IPS-18c (cell line): ENCODE measurements around the gene PPP2R2B.

Experiments used
- H3K4me3 ChIP-seq: 2 replicates; pipeline ENCODE4 v1.7.0; 2013; ENCODE audit warnings: low read depth, mild to moderate bottlenecking, low read length, moderate library complexity; ENCODE audit not compliant: insufficient read depth
- H3K9me3 ChIP-seq: one replicate; pipeline ENCODE4 v1.6.1; 2013; ENCODE audit warnings: mild to moderate bottlenecking, low read length, moderate library complexity; ENCODE audit not compliant: control insufficient read depth, insufficient read depth

Gene PPP2R2B

DNA sequence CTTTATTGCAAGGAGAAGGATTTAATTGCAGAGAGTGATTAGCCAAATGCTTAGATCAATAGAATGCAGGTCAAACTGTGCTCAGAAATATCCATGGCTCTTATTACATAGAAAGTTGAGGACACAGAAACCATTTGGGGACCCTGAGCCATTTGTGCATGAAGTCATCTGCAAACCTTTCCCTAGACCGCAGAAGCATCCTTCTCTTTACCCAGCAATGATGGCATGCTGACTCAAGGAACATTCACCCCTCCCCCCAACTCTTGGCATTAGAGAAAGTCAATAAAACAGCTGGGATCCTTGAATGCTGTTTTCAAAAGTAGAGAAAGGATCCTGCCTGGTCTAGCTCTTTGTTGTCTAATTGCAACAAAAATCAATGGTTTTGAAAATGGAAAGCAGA, 73.5 kb downstream of the PPP2R2B start:
- H3K9me3 ChIP-seq = no peaks in the 10 kb centered on the region
- no peak overlapping the region for H3K4me3 ChIP-seq

DNA sequence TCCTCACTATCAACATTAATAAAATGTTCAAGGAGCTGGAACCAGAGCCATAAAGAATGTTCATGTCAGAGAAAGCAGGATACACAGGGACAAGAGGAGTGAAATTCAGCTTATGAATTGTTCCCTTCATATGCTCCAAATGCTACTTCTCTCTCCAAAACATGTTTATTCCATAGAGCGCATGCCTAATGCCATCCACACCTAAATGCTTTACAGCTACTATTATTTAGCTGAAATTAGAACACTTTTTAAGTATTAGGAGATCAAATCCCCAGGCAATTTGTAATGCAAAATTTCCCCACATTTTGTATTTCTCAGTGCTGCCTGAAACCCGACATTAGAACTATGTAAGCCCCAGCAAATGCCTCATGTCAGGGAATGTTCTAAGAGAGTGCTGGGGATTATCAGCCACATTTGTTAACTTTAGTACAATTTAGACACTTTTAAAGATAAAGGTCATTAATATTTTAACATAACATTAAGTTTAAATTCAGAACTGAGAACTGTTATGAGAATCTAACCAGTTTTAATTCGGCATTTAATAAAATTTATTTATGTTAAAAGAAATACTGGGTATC, 75.5 kb downstream of the PPP2R2B start:
- H3K9me3 ChIP-seq = no peaks in the 10 kb centered on the region
- no peak overlapping the region for H3K4me3 ChIP-seq

GRCh38 chr5:146799671-146800070, 78.9 kb downstream of the PPP2R2B start:
- H3K9me3 ChIP-seq = no peaks in the 10 kb centered on the region
- H3K4me3 ChIP-seq = no peak overlapping the region

DNA sequence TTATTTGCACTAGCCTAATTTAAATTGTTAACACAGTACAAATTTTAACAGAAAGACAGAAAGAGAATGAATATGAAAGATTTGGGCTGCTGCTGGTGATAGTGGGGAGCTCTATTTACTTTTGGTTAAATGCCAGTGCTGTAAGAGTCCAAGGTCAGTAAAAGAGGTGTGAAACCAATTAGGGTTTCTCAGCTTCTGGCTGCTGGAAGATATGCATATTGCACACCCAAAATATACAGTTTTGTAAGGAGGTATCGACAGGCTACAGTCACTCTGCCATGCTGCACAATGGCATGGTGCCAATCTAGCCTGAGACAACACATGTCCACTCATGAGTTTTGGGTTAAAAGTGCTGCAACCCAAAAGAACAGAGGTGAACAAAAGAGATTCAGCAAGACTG, 79.3 kb downstream of the PPP2R2B start:
- Histone ChIP-seq H3K4me3 (no peak overlapping the region), H3K9me3 (no peaks in the 10 kb centered on the region)

DNA sequence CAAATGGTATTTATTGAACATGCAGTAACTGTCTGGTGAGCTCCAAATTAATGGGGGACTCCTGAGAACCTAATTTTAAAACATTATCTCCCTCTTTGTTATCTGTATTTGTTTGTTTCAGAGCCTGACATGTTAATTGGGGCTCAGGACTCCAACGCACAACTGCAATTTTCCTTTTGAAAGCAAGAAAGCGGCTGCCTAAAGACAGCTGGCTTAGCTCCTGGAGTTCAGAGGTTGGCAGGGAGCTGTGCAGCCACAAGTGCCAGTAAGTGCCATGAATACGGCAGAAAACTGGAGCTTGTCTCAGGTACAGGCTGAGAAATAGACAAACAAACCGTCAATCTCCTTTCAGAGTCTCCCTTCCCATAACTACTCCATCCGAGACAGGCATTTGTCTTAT, 80.9 kb downstream of the PPP2R2B start:
- H3K9me3 ChIP-seq = no peaks in the 10 kb centered on the region
- H3K4me3 ChIP-seq = no peak overlapping the region

DNA sequence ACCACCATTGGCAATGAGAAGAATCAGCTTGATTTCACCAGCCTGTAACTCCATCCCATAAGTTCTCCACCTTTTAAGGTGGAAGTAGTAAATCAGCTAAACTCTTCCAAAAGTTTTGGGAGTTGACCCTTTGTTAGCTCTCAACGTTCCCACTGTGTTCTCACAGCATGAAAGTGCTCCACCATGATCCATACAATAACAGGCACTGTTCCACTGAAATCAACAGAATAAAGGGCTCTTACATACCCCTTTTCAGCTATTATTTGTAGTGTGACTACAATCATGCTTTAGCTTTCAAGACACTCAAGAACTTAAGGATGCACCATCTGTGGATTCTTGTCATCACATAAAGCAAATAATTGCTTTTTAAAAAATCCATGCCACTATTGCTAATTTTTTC, 81.6 kb downstream of the PPP2R2B start:
- Histone ChIP-seq H3K4me3 (no peak overlapping the region), H3K9me3 (no peaks in the 10 kb centered on the region)

GRCh38 chr5:146796144-146796543, 82.4 kb downstream of the PPP2R2B start:
- Histone ChIP-seq H3K4me3 (no peak overlapping the region), H3K9me3 (no peaks in the 10 kb centered on the region)

GRCh38 chr5:146794326-146795029, 84.1 kb downstream of the PPP2R2B start:
- Histone ChIP-seq H3K4me3 (no peak overlapping the region), H3K9me3 (no peaks in the 10 kb centered on the region)

DNA sequence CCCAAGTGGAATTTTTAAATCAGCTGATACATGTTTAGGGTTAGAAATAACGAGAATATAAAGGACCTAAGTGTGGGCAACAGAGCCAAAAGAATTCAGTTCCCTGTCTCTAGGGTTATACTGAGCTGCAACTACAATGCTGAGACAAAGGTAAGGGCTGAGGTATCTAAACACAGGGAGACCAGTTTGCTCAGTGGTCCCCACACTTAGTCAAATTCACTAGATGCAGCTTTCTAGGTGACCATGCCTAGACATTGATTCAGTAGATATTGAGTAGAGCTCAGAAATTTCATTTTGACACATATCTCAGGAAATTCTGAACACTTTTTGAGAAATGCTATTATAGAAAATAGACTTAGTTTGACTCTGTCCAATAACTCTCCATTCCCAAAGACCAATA, 84.8 kb downstream of the PPP2R2B start:
- H3K9me3 ChIP-seq = no peaks in the 10 kb centered on the region
- H3K4me3 ChIP-seq = no peak overlapping the region

DNA sequence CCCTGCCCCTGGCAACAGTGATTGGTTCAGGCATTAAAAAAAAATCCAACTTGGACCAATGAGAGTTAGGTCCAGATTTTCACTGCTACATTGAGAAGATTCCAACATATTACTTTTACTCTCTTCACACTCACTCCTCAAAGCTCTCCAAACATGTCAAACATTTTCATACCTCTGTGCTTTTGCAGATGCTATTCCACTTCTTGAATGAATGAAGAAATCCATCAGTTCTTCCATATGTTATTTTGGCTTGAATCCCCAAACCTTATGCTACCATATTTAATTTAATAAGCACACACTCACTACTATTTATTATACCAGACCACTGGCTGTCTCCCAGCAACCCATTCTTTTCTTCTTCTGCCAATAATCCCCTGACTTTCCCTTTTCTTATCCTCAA, 87.1 kb downstream of the PPP2R2B start:
- H3K9me3 ChIP-seq = no peaks in the 10 kb centered on the region
- H3K4me3 ChIP-seq = no peak overlapping the region

DNA sequence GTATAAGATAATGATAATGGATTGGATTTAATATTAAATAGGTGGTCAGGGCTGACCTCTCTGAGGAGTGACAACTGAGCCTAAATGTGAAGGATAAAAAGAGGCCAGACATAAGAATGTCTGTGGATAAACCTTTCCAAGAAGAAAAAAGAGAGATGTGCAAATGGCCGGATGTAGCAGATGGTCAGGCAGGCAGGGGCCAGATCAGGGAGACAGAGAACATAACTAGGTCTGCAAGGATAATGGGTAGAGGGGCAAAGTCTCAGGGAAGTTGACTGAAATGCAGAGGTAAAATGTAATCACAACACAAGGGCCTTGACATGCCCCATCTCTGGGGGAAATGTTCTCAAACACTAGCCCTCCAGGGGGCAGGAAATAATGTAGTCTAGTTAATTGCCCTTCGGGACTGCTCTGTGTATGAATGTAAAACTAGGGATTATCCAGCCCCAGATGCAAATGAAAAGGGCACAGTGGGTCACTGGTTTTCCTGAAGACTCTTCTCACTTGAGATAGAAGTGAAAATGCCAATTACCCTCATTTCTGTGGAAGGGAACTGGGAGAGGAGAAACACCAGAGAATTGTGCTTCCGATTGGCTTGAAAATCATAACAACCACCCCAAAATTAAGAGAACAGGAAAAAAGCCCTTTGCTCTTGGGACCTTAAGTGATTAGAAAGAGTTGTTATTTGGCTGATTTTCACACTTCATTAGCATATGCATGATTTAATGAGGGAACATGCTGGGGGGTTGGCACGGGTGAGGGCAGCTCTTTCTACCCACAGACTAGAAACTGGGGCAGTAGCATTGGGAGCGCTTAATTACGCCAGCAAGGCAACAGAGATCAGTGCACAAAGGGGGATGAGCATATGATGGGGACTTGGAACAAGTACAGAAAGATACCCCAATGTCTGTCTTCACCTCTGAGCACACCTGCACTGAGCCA, 88.6 kb downstream of the PPP2R2B start:
- H3K9me3 ChIP-seq = no peaks in the 10 kb centered on the region
- H3K4me3 ChIP-seq = no peak overlapping the region

- Histone ChIP-seq H3K4me3 (no peak overlapping the region), H3K9me3 (no peaks in the 10 kb centered on the region)
Observed at GRCh38 chr5:146788898-146789297, 89.7 kb downstream of the PPP2R2B start.

DNA sequence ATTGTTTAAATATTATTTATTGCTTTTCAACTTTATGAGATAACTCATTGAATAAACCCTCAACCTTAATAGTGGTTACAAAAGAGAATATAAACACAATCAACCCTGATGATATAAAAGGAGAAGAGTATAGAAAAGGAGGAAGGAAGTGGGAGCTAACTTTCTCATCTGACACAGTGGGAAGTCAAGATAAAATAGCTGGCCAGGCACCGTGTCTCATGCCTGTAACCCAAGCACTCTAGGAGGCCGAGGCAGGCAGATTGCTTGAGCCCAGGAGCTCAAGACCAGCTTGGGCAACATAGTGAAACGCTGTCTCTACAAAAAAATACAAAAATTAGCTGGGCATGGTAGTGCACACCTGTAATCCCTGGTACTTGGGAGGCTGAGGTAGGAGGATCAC, 93.5 kb downstream of the PPP2R2B start:
- Histone ChIP-seq H3K4me3 (no peak overlapping the region), H3K9me3 (no peaks in the 10 kb centered on the region)

DNA sequence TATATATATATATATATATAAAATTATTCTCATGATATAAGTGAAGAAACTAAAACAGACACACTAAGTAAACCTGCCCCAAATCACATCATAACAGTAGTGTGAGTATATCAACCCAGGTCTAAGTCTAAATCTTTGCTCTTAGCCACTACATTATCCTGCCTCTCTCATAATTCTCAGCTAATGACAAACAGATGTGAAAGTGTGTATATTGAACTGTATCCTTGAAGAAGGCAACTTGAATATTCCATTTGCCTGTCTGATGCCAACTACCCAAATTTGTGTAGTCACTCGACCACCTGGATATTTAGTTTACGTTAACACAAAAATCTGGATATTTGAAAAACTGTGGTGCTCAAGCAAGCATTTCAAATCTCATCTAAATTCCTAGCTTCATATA, 97.4 kb downstream of the PPP2R2B start:
- no peaks in the 10 kb centered on the region for H3K9me3 ChIP-seq
- H3K4me3 ChIP-seq = no peak overlapping the region

DNA sequence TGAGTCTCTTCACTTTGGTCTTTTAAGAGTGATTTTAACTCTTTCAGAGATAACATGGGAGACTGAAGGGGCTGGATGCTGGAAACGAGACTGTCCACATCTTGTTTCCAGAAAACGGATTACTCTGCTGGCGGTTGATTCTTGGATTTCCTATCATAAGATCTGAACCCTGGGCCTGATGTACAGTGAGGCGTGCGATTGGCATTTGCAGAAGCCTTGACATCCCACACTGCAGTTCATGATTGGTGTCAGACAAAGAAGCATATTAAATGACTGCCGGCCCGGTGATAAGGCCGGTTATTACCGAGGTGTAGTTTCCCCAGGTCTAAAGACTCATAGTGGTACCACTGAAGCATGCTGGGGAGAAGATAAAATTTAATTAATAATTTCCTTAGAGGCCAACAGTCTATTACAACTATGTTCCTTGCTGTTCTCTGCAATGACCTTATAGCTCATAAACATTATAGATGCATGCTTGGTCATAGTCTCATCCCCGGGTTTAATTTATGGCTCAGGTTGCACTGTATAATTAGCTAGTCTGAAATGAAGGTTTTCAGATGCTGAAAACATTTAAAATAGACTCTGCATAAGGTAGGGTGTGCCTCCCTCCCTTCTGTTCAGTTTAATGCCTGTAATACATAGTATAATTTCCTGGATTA, 99.2 kb downstream of the PPP2R2B start:
- Histone ChIP-seq H3K4me3 (no peak overlapping the region), H3K9me3 (no peaks in the 10 kb centered on the region)

GRCh38 chr5:146778795-146779194, 99.8 kb downstream of the PPP2R2B start:
- Histone ChIP-seq H3K9me3 (no peaks in the 10 kb centered on the region), H3K4me3 (no peak overlapping the region)

DNA sequence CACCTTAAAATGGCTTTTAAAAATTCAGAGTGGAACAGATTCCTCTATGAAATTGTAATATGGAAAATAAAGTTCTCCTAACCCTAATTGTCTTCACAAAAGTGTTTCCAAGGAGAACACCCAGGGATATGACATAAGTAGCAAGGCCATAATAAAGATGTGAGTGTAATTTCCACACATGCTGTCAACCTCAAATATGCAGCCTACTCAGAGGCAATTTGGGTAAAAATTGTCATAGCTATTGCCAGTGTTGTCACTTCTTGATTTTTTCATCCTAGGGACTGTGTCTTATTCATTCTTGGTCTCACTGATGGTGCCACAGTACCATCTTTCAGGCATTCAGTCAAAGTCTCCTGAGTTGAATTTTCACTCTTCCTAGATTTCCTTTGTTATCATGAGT, 100.3 kb downstream of the PPP2R2B start:
- Histone ChIP-seq H3K4me3 (no peak overlapping the region), H3K9me3 (no peaks in the 10 kb centered on the region)
